ENCODE measurements around the gene SIRT1.
A peak's percentile ranks its signal among the peaks of the same experiment; 100 is the strongest.
"Not testable (repeated sequence)": the region's sequence is repeated elsewhere in the genome, so short reads cannot be mapped to it uniquely, and the experiment has no call there.

SIRT1 gene

DNA sequence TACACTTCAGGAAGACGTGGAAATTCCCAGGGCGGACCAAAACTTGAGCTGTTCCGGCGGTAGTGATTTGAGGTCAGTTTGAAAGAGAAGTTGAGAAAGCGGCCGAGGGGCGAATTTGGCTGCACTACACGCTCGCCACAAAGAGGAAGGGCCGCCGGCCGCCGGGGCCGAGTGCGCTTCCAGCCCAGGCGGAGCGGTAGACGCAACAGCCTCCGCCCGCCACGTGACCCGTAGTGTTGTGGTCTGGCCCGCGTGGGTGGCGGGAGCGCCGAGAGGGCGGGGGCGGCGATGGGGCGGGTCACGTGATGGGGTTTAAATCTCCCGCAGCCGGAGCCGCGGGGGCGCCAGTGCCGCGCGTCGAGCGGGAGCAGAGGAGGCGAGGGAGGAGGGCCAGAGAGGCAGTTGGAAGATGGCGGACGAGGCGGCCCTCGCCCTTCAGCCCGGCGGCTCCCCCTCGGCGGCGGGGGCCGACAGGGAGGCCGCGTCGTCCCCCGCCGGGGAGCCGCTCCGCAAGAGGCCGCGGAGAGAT is at the start of gene SIRT1:
Gene SIRT1 (plus strand): TSS at position 344 of the 529 bp plus-strand sequence. CDS start 66 bp downstream, at position 410.
- Histone ChIP-seq H3K27me3 (ENCODE audit: control insufficient read depth, insufficient read depth, low read length) (no peaks in the 10 kb centered on the region), H3K4me3 (ENCODE audit: low read depth, low read length) (peak within 1 kb of the TSS; percentile 81), H3K36me3 (ENCODE audit: control insufficient read depth, insufficient read depth, low read length) (peaks cover 32% of the 10 kb centered on the region), H3K27ac (ENCODE audit: low read depth, low read length) (peak within 1 kb of the TSS; percentile 93), H3K9ac (ENCODE audit: low read depth, low read length) (peak within 1 kb of the TSS; percentile 85), H3K4me1 (ENCODE audit: control insufficient read depth, insufficient read depth, low read length) (0 out of 2 replicates have a peak, but pooled peaks cover 16% of the 10 kb centered on the region), H3K9me3 (ENCODE audit: control insufficient read depth, insufficient read depth, low read length) (no peaks in the 10 kb centered on the region)

DNA sequence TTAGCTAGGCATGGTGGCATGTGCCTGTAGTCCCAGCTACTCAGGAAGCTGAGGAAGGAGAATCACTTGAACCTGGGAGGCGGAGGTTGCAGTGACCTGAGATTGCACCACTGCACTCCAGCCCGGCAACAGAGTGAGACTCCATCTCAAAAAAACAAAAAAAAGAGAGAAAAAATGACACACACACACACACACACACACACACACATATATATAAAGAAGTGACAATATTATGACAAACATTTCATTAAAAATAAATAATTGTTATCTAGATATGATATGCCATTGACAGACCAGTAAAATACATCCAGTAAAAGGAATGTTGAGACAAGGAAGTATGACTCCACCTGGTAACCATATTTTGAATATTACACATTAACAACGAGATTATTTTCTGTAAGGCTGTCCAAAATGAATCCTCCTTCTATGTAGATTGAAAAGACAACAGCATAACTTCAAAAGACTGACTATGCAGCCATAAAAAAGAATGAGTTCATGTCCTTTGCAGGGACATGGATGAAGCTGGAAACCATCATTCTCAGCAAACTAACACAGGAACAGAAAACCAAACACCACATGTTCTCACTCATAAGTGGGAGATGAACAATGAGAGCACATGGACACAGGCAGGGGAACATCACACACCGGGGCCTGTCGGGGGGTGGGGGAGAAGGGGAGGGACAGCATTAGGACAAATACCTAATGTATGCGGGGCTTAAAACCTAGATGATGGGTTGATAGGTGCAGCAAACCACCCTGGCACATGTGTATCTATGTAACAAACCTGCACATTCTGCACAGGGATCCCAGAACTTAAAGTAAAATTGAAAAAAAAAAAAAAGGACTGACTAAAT is 48.7 kb upstream of the SIRT1 start:
- not testable (repeated sequence) for H3K4me3 ChIP-seq (ENCODE audit: low read depth, low read length); H3K9ac ChIP-seq (ENCODE audit: low read depth, low read length)

GRCh38 chr10:67836488-67836887 is 48.0 kb upstream of the SIRT1 start:
- Histone ChIP-seq H3K27ac (ENCODE audit: low read depth, low read length) (no peak overlapping the region), H3K9me3 (ENCODE audit: control insufficient read depth, insufficient read depth, low read length) (no peaks in the 10 kb centered on the region), H3K9ac (ENCODE audit: low read depth, low read length) (no peak overlapping the region), H3K4me3 (ENCODE audit: low read depth, low read length) (no peak overlapping the region), H3K27me3 (ENCODE audit: control insufficient read depth, insufficient read depth, low read length) (no peaks in the 10 kb centered on the region), H3K36me3 (ENCODE audit: control insufficient read depth, insufficient read depth, low read length) (no peaks in the 10 kb centered on the region), H3K4me1 (ENCODE audit: control insufficient read depth, insufficient read depth, low read length) (0 out of 2 replicates have a peak, but pooled peaks cover 3% of the 10 kb centered on the region)

More for the DNA sequence above, 48.7 kb upstream of the SIRT1 start:
- not testable (repeated sequence) for H3K27ac ChIP-seq (ENCODE audit: low read depth, low read length); H3K36me3 ChIP-seq (ENCODE audit: control insufficient read depth, insufficient read depth, low read length); H3K27me3 ChIP-seq (ENCODE audit: control insufficient read depth, insufficient read depth, low read length); H3K4me1 ChIP-seq (ENCODE audit: control insufficient read depth, insufficient read depth, low read length); H3K9me3 ChIP-seq (ENCODE audit: control insufficient read depth, insufficient read depth, low read length)

DNA sequence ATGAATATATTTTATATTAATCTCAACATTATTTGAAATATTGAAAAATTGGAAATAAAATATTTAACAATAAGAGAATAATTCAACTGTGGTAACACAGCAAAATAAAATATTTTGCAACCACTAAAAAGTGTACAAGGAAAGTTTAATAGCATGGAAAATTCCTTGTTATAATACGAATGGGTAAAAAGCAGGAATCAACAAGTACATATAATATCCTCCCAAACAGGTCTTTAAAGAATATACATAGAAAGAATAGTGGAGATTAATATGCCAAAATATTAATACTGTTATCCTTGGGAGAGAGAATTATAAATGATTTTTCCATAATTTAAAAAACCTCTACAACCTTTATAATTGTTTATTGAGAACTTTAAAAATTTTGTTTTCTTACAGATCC is 47.5 kb upstream of the SIRT1 start:
- no peak overlapping the region for H3K27ac ChIP-seq (ENCODE audit: low read depth, low read length)
- H3K27me3 ChIP-seq (ENCODE audit: control insufficient read depth, insufficient read depth, low read length), result no peaks in the 10 kb centered on the region
- no peak overlapping the region for H3K9ac ChIP-seq (ENCODE audit: low read depth, low read length)
- H3K9me3 ChIP-seq (ENCODE audit: control insufficient read depth, insufficient read depth, low read length), result peaks cover 5% of the 10 kb centered on the region; the same call in 1 of the 2 replicates
- no peak overlapping the region for H3K4me3 ChIP-seq (ENCODE audit: low read depth, low read length)
- H3K36me3 ChIP-seq (ENCODE audit: control insufficient read depth, insufficient read depth, low read length), result no peaks in the 10 kb centered on the region
- 0 out of 2 replicates have a peak, but pooled peaks cover 3% of the 10 kb centered on the region for H3K4me1 ChIP-seq (ENCODE audit: control insufficient read depth, insufficient read depth, low read length)

GRCh38 chr10:67837541-67838314 is 46.7 kb upstream of the SIRT1 start, which contains the start of gene DNAJC12:
DNAJC12 (minus strand) TSS chr10:67838188; CDS start chr10:67838011, 177 bp downstream.
- Histone ChIP-seq H3K9me3 (ENCODE audit: control insufficient read depth, insufficient read depth, low read length) (peaks cover 10% of the 10 kb centered on the region; the same call in 1 of the 2 replicates), H3K27ac (ENCODE audit: low read depth, low read length) (no peak within 1 kb of the TSS), H3K4me1 (ENCODE audit: control insufficient read depth, insufficient read depth, low read length) (0 out of 2 replicates have a peak, but pooled peaks cover 3% of the 10 kb centered on the region), H3K36me3 (ENCODE audit: control insufficient read depth, insufficient read depth, low read length) (no peaks in the 10 kb centered on the region), H3K9ac (ENCODE audit: low read depth, low read length) (no peak within 1 kb of the TSS), H3K27me3 (ENCODE audit: control insufficient read depth, insufficient read depth, low read length) (no peaks in the 10 kb centered on the region), H3K4me3 (ENCODE audit: low read depth, low read length) (peak within 1 kb of the TSS; percentile 18; the same call in 1 of the 2 replicates)

DNA sequence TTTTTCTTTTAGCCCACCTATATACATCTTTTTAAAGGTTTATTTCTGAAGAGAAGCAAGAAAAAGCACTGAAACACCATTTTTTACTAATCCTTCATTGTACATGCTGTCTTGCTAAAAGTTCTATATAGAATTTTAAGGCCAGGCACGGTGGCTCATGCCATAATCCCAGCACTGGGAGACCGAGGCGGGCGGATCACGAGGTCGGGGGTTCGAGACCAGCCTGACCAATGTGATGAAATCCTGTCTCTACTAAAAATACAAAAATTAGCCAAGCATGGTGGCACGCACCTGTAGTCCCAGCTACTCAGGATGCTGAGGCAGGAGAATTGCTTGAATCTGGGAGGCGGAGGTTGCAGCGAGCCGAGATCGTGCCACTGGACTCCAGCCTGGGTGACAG is 44.9 kb upstream of the SIRT1 start:
- H3K9ac ChIP-seq (ENCODE audit: low read depth, low read length); H3K36me3 ChIP-seq (ENCODE audit: control insufficient read depth, insufficient read depth, low read length); H3K27me3 ChIP-seq (ENCODE audit: control insufficient read depth, insufficient read depth, low read length); H3K4me1 ChIP-seq (ENCODE audit: control insufficient read depth, insufficient read depth, low read length); H3K9me3 ChIP-seq (ENCODE audit: control insufficient read depth, insufficient read depth, low read length); H3K4me3 ChIP-seq (ENCODE audit: low read depth, low read length); H3K27ac ChIP-seq (ENCODE audit: low read depth, low read length): not testable (repeated sequence)

DNA sequence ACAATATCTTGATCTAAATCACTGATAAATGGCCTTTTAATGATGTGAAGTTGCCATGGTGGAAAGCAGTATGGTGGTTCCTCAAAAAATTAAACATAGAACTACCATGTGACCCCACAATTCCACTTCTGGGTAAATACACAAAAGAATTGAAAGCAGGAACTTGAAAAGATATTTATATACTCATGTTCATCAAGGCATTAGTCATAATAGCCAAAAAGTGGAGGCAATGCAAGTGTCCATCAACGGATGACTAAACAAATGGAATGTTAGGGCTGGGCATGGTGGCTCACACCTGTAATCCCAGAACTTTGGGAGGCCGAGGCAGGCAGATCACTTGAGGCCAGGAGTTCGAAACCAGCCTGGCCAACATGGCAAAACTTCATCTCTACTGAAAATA is 44.5 kb upstream of the SIRT1 start:
- Histone ChIP-seq H3K9ac (ENCODE audit: low read depth, low read length) (no peak overlapping the region), H3K4me1 (ENCODE audit: control insufficient read depth, insufficient read depth, low read length) (0 out of 2 replicates have a peak, but pooled peaks cover 3% of the 10 kb centered on the region), H3K4me3 (ENCODE audit: low read depth, low read length) (no peak overlapping the region), H3K27ac (ENCODE audit: low read depth, low read length) (no peak overlapping the region), H3K9me3 (ENCODE audit: control insufficient read depth, insufficient read depth, low read length) (peaks cover 10% of the 10 kb centered on the region; the same call in 1 of the 2 replicates), H3K36me3 (ENCODE audit: control insufficient read depth, insufficient read depth, low read length) (no peaks in the 10 kb centered on the region), H3K27me3 (ENCODE audit: control insufficient read depth, insufficient read depth, low read length) (no peaks in the 10 kb centered on the region)

DNA sequence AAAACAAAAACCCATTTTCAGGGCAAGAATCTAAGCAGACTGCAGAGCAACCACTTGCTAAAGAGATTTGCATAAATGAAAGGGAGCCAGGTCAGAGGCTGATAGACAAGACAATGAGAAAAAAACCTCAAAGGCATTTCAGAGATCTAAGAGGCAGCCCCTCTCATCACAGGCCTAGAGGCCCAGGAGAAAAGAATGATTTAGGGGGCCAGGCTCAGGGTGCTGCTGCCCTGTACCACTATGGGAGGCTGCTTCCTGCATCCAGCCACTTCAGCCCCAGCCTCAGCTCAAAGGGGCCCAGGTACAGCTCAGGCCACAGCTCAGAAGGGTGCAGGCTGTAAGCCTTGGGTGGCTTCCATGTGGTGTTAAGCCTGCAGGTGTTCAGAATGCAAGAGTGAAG is 42.7 kb upstream of the SIRT1 start:
- no peak overlapping the region for H3K27ac ChIP-seq (ENCODE audit: low read depth, low read length)
- no peak overlapping the region for H3K9ac ChIP-seq (ENCODE audit: low read depth, low read length)
- H3K36me3 ChIP-seq (ENCODE audit: control insufficient read depth, insufficient read depth, low read length), result no peaks in the 10 kb centered on the region
- H3K9me3 ChIP-seq (ENCODE audit: control insufficient read depth, insufficient read depth, low read length), result peaks cover 10% of the 10 kb centered on the region; the same call in 1 of the 2 replicates
- H3K4me1 ChIP-seq (ENCODE audit: control insufficient read depth, insufficient read depth, low read length), result 0 out of 2 replicates have a peak, but pooled peaks cover 3% of the 10 kb centered on the region
- no peak overlapping the region for H3K4me3 ChIP-seq (ENCODE audit: low read depth, low read length)
- H3K27me3 ChIP-seq (ENCODE audit: control insufficient read depth, insufficient read depth, low read length), result no peaks in the 10 kb centered on the region

DNA sequence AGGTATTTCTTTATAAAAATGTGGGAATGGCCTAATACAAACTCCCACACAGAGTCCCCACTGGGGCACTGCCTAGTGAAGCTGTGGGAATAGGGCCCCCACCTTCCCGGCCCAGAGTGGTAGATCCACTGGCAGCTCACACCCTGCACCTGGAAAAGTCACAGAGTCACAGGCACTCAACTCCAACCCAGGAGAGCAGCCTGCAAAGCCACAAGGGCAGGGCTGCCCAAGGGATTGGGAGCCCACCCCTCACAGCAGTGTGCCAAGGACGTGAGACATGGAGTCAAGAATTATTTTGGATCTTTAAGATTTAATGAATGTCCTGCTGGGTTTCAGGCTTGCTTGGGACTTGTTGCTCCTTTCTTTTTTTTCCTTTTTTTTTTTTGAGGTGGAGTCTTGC is 41.2 kb upstream of the SIRT1 start:
- Histone ChIP-seq H3K27me3 (ENCODE audit: control insufficient read depth, insufficient read depth, low read length) (no peaks in the 10 kb centered on the region), H3K9me3 (ENCODE audit: control insufficient read depth, insufficient read depth, low read length) (peaks cover 10% of the 10 kb centered on the region; the same call in 1 of the 2 replicates), H3K9ac (ENCODE audit: low read depth, low read length) (no peak overlapping the region), H3K36me3 (ENCODE audit: control insufficient read depth, insufficient read depth, low read length) (no peaks in the 10 kb centered on the region), H3K27ac (ENCODE audit: low read depth, low read length) (no peak overlapping the region), H3K4me1 (ENCODE audit: control insufficient read depth, insufficient read depth, low read length) (no peaks in the 10 kb centered on the region), H3K4me3 (ENCODE audit: low read depth, low read length) (no peak overlapping the region)

GRCh38 chr10:67849331-67850011 is 35.0 kb upstream of the SIRT1 start:
- Histone ChIP-seq H3K9me3 (ENCODE audit: control insufficient read depth, insufficient read depth, low read length) (no peaks in the 10 kb centered on the region), H3K27me3 (ENCODE audit: control insufficient read depth, insufficient read depth, low read length) (no peaks in the 10 kb centered on the region), H3K9ac (ENCODE audit: low read depth, low read length) (peak overlapping the region; percentile 74), H3K4me1 (ENCODE audit: control insufficient read depth, insufficient read depth, low read length) (no peaks in the 10 kb centered on the region), H3K4me3 (ENCODE audit: low read depth, low read length) (peak overlapping the region; percentile 90), H3K27ac (ENCODE audit: low read depth, low read length) (peak overlapping the region; percentile 74), H3K36me3 (ENCODE audit: control insufficient read depth, insufficient read depth, low read length) (no peaks in the 10 kb centered on the region)

Data from HUES48 (cell line).